Adipose tissue (tissue), 3 donors: Measurements from ENCODE around the gene MYH7B. TPM values are rescaled to one million over a fixed set of nuclear protein-coding genes. Genes with fewer than 3 reads are reported as not detected.

ENCODE experiments used
- H3K27ac ChIP-seq: one replicate; pipeline ENCODE4 v1.5.1; 2013; ENCODE audit warnings: low read depth, low read length
- WGBS, 3 donors: extraction: QIAGEN DNeasy Blood & Tissue Kit; methylation state at CpG; one replicate each; pipeline ENCODE4 v1.1.7; 2013; 5-methylcytosine and 5-hydroxymethylcytosine counted together
- polyA plus RNA-seq, 3 donors: library from polyadenylated mRNA; stranded (reverse); fragments of 200-250 nt; gene quantifications; one replicate each; pipeline ENCODE4 v1.2.3, GENCODE V29; 2013
- donor health status: healthy with polysubstance abuse.
- donor health status: Bipolar disorder and iron deficiency.
- donor health status: healthy.

MYH7B gene
- polyA plus RNA-seq = 1 to 10 TPM in 1 of 3 donors, under 1 TPM in 2; 0.30 to 3.1 (median 0.76) TPM

GRCh38 chr20:34955231-34956040 lies at the start of gene MYH7B, which contains the start of gene GSS:
MYH7B (plus strand) TSS chr20:34955868; CDS start chr20:34978006, 22,138 bp downstream.
GSS (minus strand) TSS chr20:34955806; CDS start chr20:34951852, 3,954 bp downstream.
- H3K27ac ChIP-seq = peak within 1 kb of the TSS; percentile 51
- WGBS, 3 donors = 0 to 1% (median 0%) methylated on average over 62 of the region's 62 CpGs

- WGBS, 3 donors = 25 to 42% (median 27%) methylated on average over 7 of the region's 7 CpGs
- H3K27ac ChIP-seq = no peak overlapping the region
Observed at GRCh38 chr20:34907616-34908469, 47.8 kb upstream of the MYH7B start.

- WGBS, 3 donors = 86 to 95% (median 89%) methylated on average over 4 of the region's 4 CpGs
- H3K27ac ChIP-seq = no peak overlapping the region
Observed at GRCh38 chr20:34915131-34915530, 40.5 kb upstream of the MYH7B start.

GRCh38 chr20:34915749-34916455 lies 39.8 kb upstream of the MYH7B start:
- 56 to 90% (median 88%) methylated on average over 4 of the region's 4 CpGs for WGBS, 3 donors
- H3K27ac ChIP-seq = no peak overlapping the region

- 50 to 84% (median 71%) methylated on average over 2 of the region's 2 CpGs for WGBS, 3 donors
- H3K27ac ChIP-seq = no peak overlapping the region
Observed at GRCh38 chr20:34916774-34917354, 38.8 kb upstream of the MYH7B start.

GRCh38 chr20:34920055-34920454 lies 35.6 kb upstream of the MYH7B start:
- H3K27ac ChIP-seq = no peak overlapping the region

GRCh38 chr20:34921436-34921835 lies 34.2 kb upstream of the MYH7B start:
- 65 to 84% (median 71%) methylated on average over 3 of the region's 3 CpGs for WGBS, 3 donors
- no peak overlapping the region for H3K27ac ChIP-seq

- H3K27ac ChIP-seq = no peak overlapping the region
- 82 to 91% (median 83%) methylated on average over 5 of the region's 5 CpGs for WGBS, 3 donors
Observed at GRCh38 chr20:34922654-34923381, 32.9 kb upstream of the MYH7B start.

- H3K27ac ChIP-seq = no peak overlapping the region
- 96 to 100% (median 100%) methylated on average over 2 of the region's 2 CpGs for WGBS, 3 donors
Observed at GRCh38 chr20:34923414-34923813, 32.3 kb upstream of the MYH7B start.

- no peak overlapping the region for H3K27ac ChIP-seq
- 91 to 96% (median 92%) methylated on average over 3 of the region's 3 CpGs for WGBS, 3 donors
Observed at GRCh38 chr20:34925341-34925740, 30.3 kb upstream of the MYH7B start.

GRCh38 chr20:34925981-34926380 lies 29.7 kb upstream of the MYH7B start:
- WGBS, 3 donors = 86 to 100% (median 87%) methylated on average over 1 of the region's 1 CpG
- no peak overlapping the region for H3K27ac ChIP-seq

- 94 to 95% (median 94%) methylated on average over 1 of the region's 1 CpG for WGBS, 3 donors
- no peak overlapping the region for H3K27ac ChIP-seq
Observed at GRCh38 chr20:34926581-34926980, 29.1 kb upstream of the MYH7B start.

GRCh38 chr20:34927736-34928135 lies 27.9 kb upstream of the MYH7B start:
- WGBS, 3 donors = 93 to 100% (median 100%) methylated on average over 1 of the region's 1 CpG
- H3K27ac ChIP-seq = no peak overlapping the region

GRCh38 chr20:34928411-34928810 lies 27.3 kb upstream of the MYH7B start:
- WGBS, 3 donors = 79 to 92% (median 89%) methylated on average over 2 of the region's 2 CpGs
- no peak overlapping the region for H3K27ac ChIP-seq

- WGBS, 3 donors = 89 to 96% (median 92%) methylated on average over 7 of the region's 7 CpGs
- H3K27ac ChIP-seq = no peak overlapping the region
Observed at GRCh38 chr20:34931771-34932170, 23.9 kb upstream of the MYH7B start.

- 64 to 69% (median 69%) methylated on average over 14 of the region's 14 CpGs for WGBS, 3 donors
- H3K27ac ChIP-seq = no peak overlapping the region
Observed at GRCh38 chr20:34938466-34939163, 17.1 kb upstream of the MYH7B start.

- 77 to 95% (median 82%) methylated on average over 1 of the region's 1 CpG for WGBS, 3 donors
- no peak overlapping the region for H3K27ac ChIP-seq
Observed at GRCh38 chr20:34940081-34940481, 15.6 kb upstream of the MYH7B start.
